Putamen (tissue), 1 donor: ENCODE data around the gene TFDP1.
"Not testable (repeated sequence)": the region's sequence is repeated elsewhere in the genome, so short reads cannot be mapped to it uniquely, and the experiment has no call there.

Experiments
- DNase-seq: peaks from one replicate; pipeline ENCODE4 v3.0.0-alpha.2; 2016; ENCODE audit warnings: low spot score

The TFDP1 gene

DNA sequence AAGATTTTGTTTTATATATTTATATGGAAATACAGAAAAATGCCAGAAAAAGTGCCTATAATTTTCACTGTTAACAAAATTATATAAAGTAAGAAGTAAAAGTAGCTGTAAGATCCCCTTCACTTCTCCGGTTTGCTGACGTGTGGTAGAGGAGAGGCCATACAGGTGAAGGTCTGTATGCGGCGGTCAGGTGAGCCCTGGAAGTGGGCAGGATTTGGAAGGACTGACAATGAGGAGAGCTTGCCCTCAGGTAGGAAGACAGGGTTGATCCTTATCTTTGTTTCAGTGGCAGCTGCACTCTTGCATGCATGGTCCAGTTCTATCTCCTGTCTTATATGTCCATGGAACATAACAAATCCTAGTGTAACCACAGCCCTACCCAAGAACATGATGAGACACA is 16.9 kb upstream of the TFDP1 start:
- no peak for DNase-seq

GRCh38 chr13:113573065-113573464 is 11.5 kb upstream of the TFDP1 start:
- no peak for DNase-seq

- DNase-seq: no peak
These were observed 8.0 kb upstream of the TFDP1 start for GRCh38 chr13:113576597-113576996.

- no peak for DNase-seq
These were observed 6.6 kb upstream of the TFDP1 start for GRCh38 chr13:113577881-113578435.

- no peak for DNase-seq
These were observed 4.9 kb upstream of the TFDP1 start for GRCh38 chr13:113579686-113580085.

GRCh38 chr13:113581871-113582270 is 2.7 kb upstream of the TFDP1 start:
- DNase-seq: no peak

DNA sequence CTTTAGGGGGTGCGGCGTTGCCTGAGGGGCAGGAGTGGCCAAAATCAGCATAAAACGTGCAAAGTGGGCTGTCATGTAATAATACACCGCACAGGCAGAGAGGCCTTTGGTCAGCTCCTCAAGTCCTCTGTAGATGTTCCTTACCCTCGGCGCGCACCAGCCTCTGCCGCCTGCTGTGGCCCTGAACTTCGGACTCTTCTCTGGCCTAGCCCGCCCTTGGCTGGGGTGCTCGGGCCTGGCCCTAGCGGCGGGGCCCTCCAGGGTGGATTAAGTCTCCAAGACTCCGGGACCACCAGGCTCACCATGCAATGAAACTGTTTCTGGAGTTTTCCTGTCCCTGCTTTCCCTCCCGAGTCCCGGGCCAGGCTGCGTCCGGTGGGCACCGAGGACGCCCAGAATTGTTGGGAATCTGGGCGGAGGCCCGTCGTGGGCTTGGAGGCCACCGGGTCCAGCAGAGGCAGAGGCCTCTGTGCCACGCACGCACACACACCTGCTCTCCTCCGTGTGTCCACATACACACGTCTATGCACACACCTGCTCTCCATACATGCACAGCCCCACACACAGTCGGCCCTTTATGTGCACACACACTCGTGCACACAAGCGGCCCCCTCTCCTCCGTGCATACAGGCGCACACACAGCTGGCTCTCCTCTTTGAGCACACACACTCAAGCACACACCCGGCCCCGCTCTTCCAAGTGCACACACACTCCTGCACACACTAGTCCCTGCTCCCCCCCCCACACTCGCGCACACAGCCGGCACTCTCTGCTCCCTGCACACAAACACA is 1.5 kb upstream of the TFDP1 start:
- DNase-seq: no peak

DNA sequence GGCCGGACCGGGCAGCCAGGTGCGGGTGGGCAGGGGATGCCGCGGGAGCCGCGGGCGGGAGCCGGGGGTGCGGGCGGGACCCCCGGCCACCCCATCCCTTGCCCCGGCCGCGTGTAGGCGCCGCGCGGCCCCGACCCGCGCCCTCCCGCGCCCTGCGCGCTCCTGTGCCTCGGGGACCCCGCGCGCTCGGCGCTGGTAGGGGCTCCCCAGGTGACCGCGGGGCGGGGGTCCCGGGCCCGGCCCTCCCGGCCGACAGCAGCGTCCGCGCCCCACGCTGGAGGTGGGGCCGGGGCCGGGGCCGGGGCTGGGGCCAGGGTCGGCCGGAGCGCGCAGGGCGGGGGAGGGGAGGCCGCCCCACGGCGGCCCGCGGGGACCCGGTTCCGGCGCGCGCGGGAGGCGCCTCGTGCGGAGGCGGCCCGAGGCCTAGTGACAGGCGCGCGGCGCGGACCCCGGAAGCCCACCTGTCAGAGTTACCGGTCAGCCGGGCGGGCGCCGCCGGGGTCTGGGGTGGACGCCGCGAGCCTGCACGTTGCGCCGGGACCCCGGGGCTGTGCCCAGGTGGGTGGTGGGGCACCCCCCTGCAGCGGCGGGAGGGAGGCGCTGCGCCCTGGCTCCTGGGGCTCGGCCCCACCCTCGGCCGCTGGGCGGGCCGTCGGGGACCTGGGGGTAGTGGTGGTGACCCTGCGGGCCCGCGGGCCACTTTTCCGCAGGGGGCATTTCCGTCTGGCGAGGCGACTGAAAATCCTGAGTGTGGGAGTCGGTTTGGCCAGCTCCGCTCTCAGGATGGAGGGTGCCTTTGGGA is 518 bp downstream of the TFDP1 start:
- DNase-seq: no peak

- DNase-seq: no peak
These were observed 1.3 kb downstream of the TFDP1 start for GRCh38 chr13:113585896-113586295.

GRCh38 chr13:113586661-113587479 is 2.3 kb downstream of the TFDP1 start:
- no peak for DNase-seq

- DNase-seq: no peak
These were observed 4.0 kb downstream of the TFDP1 start for GRCh38 chr13:113588394-113589111.

DNA sequence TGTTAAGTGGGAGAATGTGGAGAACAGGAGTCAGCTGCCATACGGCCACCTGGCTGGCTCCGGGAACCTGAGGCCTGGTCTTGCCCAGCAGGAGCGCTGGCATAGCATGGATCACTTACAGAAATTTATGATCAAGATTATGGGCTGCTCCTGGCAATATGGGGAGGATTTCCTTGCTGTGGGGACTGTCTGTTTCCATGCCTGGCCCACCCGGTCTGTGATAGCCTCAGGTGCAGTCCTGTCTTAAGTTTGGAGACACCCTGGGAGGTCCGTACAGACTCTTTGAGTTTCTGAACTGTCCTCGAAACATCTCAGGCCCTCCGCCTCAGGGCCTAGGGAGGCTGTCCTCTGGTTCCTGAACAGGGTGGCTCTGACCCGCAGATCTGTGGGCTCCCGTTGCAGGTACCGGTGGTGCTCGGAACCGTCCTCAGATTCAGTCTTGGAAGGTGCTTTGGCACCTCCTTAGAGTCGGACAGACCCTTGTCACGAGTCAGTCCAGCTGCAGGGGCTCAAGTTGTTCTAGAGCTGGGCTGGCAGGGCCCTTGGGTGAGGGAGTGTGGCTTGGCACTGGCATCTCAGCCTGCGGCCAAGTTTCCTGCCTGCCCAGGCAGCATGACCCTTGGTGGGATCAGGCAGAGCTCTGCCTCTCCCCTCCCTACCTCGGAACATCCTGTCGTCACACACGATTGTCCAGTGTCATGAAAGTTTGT is 4.9 kb downstream of the TFDP1 start:
- DNase-seq: no peak

GRCh38 chr13:113589961-113590339 is 5.4 kb downstream of the TFDP1 start:
- no peak for DNase-seq

DNA sequence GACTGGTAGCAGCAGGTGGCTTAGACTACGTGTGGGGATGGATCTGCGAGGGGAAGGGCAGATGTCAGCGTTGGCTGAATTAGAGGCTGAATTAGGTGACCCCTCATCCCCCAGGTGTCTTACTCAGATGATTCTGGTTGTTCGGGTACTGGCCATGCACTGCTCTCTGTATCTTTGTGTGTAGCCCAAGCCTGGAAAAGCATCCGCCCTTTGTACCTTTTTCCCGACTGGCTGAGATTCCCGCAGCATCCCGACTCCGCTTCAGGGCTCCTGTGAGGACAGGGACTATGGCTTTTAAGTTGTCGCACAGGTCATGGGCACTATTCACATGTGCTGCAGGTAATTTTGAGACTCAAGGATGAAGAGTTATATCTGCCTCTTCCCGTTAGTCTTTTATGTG is 7.2 kb downstream of the TFDP1 start:
- no peak for DNase-seq

- DNase-seq: no peak
These were observed 8.0 kb downstream of the TFDP1 start for GRCh38 chr13:113592571-113592970.

- not testable (repeated sequence) for DNase-seq
These were observed 9.7 kb downstream of the TFDP1 start for GRCh38 chr13:113594066-113594821.

- no peak for DNase-seq
These were observed 10.6 kb downstream of the TFDP1 start for GRCh38 chr13:113595131-113595530.

- no peak for DNase-seq
These were observed 12.0 kb downstream of the TFDP1 start for GRCh38 chr13:113596321-113597200.
